Dermis blood vessel endothelial cell (primary cell): ENCODE data around the gene EDEM3. TPM values are rescaled to one million over a fixed set of nuclear protein-coding genes. Genes with fewer than 3 reads are reported as not detected.
"Not testable (repeated sequence)": the region's sequence is repeated elsewhere in the genome, so short reads cannot be mapped to it uniquely, and the experiment has no call there.

Source experiments
- DNase-seq: peaks from one replicate; pipeline ENCODE4 v3.0.0; 2010
- total RNA-seq: library from RNA; depleted of rRNA; stranded (reverse); fragments of >200 nt; gene quantifications from 2 replicates; pipeline ENCODE4 v1.2.3, GENCODE V29; 2014

Gene EDEM3
- total RNA-seq, 1 donor from 2014 or later: 88.3 TPM

DNA sequence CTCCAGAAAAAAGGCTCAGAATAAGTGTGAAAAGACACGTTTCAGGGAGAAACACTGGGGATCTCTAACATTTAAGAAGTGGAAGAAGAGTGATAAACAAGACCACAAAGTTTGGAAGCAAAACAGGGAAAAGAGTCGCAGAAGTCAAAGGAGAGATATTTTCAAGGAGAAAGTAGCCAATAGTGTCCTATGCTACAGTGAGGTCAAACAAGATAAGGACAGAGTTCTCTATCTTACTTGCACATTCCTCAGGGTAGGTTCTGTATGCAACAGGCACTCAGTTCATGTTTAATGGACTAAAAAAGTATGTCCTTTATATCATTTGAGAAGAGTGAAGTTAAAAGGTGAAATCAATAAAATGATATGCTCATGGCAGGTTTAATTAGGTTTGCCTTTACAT is 13.8 kb upstream of the EDEM3 start:
- no peak for DNase-seq

DNA sequence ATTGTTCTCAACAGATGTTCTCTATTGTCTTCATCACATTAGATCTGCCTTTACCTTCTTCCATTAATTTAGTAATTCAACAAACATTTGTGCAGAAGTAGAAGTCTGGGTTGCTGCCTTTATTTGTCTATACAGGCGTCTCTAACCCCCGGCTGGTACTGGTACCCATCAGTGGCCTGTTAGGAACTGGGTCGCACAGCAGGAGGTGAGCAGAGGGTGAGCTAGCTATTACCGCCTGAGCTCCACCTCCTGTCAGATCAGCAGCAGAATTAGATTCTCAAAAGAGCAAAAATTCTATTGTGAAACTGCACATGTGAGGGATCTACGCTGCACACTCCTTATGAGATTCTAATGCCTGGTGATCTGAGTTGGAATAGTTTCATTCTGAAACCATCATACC is 12.9 kb upstream of the EDEM3 start:
- no peak for DNase-seq

DNA sequence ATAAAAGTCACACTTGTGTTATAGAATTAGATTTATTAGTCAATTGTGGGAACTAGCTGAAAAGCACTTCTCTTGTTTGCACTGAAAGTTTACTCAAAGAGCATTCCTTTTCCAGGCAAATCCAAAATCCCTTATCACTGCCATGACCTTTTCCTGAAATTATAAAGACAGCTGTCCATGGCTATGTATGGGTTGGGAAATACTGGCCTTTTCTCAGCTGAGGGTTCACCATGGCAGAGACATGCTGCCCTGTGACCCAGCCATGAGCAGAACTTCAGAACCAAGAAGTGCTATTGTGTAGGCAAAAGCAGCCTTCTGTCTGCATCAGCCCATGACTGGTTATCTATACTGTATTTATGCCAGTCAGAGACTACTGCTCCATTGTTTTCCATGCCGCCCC is 9.8 kb upstream of the EDEM3 start:
- no peak for DNase-seq

DNA sequence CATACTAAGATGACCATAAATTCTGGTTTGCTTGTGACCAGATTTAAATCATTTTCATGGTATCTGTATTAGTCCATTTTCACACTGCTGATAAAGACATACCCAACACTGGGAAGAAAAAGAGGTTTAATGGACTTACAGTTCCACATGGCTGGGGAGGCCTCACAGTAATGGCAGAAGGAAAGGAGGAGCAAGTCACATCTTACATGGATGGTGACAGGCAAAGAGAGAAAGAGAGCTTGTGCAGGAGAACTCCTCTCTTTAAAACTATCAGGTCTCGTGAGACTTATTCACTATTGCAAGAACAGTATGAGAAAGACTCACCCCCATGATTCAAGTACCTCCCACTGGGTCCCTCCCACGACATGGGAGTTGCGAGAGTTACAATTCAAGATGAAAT is 8.9 kb upstream of the EDEM3 start:
- DNase-seq: not testable (repeated sequence)

DNA sequence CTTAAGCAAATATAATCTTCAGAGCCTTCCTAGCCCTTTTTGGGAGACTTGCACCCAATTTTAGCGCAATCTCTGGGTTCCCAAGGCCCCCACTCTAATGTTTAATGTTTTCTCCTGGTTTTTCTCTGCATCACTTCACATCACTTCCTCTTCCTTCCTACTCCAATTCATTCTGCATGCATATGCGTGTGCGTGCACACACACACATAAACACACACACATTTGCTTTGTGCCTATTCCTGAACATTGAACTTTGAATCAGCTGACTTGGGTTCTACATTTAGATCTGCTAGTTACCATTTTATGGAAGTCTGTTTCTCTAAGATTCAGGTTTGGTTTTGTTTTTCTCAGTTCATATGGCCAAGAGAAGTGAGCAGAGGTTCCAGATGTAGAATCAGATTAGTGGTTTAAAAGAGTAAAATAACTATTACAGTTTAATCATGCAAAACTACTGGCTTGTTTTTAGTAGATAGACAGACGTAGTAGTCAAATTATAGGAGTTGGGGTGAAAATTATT is 7.4 kb upstream of the EDEM3 start:
- no peak for DNase-seq

DNA sequence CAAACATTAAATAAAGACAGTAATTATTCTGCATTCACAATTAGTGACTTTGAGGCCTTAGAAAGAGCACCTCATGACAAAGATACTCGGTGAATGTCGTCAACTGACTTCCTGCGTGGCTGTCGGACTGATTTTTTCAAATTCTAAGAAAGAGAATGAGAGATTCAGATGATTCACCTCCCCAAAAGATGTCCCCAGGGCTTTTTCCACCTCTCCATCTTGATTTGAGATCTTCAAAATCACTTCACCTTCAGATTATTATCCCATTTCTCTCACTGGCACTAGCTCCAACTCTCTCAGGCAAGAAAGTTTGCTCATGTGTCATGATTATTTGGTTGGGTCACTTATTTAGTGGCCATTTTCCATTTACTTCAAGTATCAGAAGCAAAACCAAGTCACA is 5.0 kb upstream of the EDEM3 start:
- DNase-seq: no peak

DNA sequence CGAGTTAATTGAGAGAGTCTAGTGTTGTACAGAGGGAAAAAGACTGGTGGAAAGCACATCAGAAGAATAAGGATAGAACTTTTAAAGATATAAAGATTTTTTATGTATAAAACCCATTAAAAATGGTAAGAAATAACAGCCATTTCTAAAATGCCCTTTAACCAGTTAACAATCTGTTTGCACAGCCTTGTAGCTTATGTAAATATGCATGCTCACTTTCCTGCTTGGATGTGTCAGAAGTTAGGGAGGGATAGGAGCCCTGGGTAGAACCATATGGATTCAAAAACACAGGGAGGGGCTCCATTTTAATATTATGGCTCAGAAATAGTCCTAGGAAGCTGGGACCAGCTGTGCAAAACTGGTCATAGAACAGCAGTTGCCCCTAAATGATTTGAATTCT is 4.5 kb upstream of the EDEM3 start:
- DNase-seq: no peak

DNA sequence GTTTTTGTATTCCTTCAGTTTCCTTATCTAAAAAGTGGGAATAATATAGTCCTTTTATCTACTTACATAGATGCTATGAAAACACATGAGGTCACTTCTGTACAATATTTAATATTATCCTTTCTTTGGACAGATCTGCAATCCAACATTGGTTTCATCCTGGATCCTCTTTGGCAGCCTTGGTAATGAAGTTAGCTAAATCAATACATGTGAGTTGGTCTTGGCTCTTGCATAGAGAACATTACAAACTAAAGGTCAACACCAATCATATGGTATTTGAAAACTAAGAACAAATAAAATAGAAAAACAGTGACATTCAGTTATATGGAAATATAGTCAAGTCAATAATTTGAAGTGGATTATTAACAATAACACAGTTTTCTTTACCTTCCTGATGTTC is 3.2 kb upstream of the EDEM3 start:
- no peak for DNase-seq

DNA sequence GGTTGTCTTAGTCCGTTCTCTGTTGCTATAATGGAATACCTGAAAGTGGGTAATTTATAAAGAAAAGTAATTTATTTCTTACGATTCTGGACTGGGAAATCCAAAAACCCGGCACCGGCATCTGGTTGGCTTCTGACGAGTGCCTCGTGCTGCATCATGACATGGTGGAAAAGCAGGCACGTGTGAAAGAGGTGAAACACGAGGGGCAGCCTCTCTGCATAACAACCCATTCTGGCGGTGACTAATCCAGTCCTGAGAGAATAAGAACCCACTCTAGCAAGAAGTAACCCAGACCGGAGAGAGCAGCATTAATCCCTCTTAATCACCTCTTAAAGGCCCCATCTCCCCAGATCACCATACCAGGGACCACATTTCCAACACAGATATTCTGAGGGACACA is 2.7 kb upstream of the EDEM3 start:
- DNase-seq: no peak

DNA sequence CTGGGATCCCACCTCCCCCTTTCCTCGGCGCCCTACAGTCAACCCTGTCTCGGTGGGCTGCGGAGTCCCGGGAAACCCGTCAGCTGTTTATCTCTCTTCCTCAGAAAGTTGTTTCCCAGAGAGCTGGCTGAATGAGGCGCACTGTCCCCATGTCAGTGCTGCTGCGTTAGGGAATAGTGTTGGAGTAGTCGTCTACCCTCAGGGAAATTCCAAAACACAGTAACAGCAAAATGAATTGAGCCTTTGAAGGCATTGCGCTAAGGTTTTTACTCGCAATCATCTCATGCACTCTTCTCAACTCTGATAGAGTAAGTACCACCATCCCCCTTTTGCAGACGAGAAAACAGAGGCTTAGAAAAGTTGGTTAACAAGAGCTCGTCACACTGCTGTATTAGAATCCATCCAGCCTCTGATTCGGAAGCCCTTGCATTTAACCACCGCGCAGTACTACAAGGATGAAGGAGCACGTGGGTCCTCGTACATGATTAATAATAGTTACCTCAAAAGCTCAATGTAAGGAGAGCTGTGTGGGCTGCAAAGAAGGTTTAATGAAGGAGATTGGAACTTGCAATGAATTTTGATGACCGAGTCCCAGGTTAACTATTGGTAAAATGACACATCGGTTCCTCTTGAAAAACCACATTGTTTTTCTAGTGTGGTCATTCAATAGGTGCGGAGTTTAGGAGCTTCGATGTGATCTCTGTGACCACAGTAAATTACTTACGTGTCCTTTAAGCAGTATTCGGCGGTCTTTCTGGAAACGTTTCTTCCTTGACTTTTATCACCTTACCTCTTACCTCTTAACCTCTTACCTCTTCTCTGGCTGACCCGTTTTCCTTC is 788 bp upstream of the EDEM3 start:
- peak; percentile 50 for DNase-seq

DNA sequence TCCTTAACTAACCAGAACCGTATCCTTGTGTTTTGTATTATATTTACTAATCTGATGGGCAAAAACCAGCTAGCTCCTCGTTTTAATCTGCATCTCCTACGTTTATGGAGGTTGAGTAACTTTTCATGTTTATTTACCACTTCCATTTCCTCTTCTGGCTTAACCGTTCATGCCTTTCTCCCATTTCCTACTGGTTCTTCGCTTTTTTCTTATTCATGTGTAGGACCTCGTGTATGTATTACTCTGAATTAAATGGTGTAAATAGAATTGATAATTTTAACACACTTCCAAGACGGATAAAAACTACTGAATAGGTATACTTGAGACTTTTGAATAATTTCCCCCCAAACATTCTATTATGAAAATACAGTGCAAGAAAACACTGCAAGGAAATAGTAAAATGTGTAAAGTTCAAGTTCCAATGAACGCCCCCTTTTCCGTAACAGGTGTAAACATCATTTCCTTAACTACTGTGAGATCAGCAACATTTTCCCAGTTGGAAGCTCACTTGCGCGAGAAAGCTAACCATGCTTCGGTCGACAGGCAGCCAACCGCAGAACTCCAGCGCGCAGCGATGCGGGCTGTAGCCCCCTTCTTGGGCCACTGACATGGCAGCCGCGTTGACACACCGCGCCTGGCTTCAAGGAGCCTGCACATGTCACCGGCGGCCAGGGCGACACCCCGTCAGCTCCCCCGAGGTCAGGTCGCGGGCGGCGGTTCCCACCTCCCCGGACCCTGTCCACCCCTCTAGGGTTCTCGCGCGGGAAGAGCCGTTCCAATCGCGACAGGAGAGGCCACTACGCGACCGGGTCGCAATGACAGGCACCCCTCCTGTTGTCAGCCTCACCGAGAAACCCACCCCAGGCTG is 816 bp downstream of the EDEM3 start:
- peak; percentile 86 for DNase-seq

DNA sequence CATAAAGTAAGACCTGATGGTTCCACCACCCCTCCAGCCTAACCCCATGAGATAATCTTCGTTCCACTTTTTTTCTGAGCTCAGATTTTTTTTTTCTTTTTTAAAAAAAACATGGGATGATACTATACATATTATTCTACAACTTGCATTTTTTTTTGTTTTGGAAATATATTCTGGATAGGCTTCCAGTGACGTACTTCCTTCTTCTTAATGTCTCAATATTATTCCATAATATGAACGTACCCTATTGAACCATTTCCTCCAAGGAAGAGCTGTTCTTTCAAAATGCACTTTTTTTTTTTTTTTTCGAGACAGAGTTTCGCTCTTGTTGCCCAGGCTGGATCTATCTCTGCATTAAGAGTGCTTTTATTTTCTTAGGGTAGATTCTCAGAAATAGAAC is 1.5 kb downstream of the EDEM3 start:
- DNase-seq: peak; percentile 34

DNA sequence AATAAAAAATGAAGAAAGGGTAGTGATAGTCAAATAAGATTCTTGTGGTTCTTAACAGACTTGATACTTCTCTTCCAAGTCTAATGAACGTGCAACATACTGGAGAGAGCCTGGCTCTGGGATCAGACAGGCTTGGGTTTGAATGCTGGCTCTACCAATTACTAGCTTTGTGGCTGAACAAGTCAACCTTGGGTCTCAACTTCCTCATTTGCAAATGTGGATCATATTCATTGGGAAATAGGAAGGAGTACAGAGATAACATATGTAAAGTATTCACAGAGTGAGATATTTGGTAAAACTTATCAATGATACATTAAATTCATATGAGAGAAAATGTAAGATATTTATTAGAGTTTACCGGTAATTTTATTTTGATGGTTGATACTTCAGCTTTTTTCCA is 2.0 kb downstream of the EDEM3 start:
- no peak for DNase-seq

DNA sequence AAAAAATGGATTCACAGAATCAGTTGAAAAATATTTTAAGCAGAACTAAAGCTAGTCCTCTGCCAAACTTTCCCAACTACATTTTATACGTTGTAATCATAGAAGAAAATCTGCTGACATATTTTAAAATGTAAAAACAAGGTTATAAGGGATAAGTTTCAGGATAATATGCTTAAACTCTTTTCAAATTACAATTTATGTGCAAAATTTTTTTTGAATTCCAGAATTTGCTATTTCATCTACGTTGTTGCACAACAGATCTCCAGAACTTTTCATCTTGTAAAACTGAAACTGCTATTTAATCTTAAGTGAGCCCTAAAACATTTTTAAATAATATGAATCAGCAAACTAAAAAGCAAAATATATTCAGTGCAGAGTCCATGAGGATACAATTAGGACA is 5.9 kb downstream of the EDEM3 start:
- no peak for DNase-seq

DNA sequence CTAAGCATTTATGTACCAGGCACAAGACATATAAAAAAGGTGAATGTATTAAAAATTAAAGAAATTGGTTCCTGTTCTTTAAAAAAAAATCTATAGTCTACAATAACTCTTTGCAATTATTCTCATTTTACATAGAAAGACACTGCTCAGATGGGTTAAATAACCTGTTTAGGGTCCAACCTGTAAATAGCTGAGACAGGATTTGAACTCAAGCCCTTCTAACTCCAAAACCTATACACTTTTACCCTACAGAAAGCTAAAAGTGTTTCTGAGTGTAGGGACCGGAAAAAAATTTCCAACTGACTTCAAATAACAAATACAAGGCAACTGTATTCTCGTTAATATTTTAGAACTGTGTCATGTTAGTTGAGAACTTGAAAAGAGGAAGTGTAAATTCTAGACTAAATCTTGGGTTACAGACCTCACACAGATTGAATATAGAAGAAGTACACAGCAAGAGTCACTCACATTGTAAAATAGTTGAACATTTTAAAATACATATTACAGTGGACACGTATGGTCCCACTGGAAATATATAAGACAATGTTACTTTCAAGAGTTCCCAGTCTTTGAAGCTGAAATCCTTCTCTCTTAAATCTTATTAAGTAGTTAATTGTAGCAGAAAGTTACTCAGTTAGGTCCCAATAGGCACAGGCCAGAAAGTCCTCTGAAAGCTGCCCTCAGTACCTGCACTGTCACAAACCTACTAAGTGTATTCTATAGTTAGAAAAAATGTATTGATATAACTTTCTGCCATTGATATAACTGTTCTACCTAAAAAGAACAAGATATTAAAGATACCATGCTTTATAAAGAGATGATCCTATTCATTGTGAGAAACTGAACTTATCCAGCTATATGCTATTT is 7.3 kb downstream of the EDEM3 start:
- DNase-seq: no peak

DNA sequence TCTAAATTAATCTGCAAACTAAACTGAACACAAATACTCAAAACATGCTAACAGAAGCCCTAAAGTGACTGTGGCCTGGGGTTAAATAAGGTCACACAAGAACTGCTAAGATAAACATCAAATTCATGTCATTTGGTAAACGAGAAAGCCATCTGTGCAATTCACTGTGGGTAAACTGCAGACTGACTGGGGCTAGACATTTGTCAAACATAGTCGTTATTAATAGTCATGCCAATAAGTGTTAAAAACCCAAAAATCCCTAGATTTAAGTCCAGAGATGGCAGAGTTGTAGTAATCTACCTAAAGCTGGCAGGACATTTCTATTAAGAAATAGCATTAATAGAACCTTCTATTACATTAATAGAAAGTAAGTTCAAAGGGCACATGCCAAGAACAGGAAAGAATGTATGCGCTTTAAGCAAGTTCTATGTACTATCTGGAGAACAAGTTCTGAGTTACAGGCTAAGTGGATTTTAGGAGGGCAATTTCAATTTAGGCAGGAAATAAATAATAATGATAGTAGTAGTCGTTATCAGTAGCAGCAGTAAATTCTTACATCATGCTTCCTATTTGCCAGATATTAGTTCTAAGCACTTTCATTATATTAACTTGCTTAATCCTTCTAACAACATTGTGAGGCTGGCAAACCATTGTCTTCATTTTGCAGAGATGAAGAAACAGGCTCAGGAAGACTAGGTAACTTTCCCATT is 8.6 kb downstream of the EDEM3 start:
- no peak for DNase-seq

DNA sequence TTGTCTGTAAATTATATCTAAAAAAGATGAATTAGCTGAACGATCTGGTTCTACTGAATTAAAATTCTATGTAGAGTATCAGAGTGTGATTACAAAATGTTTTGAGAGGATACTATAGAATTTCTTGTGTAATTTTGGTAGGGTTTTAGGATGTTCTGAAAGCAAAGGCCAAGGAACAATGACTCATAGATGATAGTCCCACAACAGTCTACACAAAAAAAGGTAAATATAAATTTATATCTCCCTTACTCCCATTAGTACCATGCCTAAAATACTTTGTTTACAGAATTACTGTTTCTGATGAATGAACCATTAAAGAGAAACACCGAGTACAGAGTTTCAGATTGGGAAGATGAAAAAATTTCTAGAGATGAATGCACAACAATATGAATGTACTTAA is 9.5 kb downstream of the EDEM3 start:
- no peak for DNase-seq

DNA sequence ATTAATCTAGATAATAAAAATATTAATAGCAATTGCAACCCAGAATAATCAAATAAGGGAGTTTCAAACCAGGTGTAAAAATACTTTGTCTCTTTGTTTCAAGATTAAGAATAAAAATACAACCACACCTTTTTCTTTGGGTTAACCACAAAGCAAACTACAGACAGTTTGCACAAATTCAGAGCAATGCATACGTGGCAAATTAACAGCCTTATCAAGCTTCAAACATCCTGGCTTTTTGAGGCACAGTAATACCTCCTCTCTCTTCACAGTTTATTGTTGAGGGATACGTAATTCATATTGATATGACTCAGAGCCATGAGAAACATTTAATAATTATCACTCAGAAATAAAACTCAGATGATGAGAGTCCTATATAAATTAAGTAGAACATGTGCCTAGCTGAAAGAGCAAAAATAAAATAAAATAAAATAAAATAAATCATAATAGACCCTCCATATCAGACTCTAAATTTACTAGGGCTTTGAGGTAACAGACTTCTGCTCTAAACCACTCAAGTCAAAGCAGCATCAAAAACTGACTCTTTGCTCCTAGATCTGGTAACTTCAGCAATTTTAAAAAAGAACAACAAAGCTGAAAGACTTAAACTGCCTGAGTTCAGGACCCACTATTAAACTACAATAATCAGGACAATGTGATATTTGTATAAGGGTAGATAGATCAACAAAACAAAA is 11.4 kb downstream of the EDEM3 start:
- DNase-seq: peak; percentile 12

DNA sequence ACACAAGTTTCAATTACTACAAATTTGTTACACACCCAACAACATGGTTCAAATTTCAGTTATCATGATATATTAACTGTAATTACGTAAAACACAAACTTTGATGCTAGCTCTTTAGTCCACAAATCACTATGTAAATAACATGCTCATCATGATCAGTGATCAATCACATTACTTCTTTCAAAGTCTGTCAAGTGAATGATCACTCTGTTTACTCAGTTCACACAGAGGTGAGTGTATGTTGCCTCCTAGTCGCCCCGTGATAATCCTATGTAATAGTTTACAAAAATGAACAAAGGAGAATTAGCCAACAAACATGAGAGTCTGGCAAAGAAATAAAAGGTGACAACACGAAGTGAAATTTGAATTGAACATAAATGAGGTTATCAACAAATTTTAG is 14.3 kb downstream of the EDEM3 start:
- DNase-seq: no peak

DNA sequence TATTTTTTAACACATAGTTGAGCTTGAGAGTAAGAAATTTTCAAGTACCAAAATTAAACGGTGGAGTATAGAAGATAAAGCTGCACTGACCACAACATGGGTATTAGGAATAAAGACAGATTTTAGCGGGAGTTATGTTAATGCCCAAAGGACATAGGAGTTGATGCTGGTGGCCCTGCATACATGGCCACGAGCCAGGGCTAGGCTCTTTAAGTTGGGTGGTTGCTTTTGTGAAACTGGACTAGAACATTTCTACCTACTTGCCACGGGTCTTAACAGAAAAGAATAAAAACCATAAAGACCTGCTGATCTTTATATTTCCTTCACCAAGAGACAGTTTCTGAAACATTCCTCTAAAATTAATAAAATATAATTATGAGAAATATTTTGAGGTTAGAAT is 14.9 kb downstream of the EDEM3 start:
- DNase-seq: no peak

DNA sequence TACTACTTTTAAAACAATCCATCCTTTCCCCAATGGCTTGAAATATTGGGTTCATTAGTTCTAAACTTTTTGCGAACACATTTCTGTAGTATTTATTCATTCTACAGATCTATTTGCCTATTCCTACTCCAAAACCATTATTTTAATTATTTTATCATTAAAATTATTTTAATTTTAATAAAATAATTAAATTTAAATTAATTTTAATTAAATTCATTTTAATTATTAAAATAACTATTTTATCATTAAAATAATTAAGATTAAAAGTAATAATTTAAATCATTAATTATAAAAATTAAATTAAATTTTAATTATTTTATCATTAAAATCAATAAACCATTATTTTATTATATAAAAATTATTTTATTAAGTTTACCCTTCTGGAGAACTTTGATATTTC is 15.6 kb downstream of the EDEM3 start:
- DNase-seq: no peak

DNA sequence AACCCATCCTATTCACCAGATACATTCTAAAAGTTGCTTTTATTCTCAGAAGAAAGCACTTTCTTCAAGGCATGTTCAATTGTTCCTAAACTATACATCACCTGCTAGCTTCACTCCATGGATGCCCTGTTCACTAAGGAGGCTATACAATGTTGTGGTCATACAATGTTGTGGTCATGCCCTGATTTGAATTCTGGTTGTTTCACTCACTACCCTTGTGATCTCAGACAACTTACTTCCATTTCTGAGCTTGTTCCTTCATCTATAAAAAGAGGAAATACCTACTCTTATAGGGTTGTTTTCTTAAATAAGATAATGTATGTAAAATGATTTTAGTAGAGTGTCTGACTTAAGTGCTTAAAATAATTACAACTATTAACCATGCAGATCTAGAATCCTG is 19.7 kb downstream of the EDEM3 start:
- no peak for DNase-seq
